HEK293 (cell line): ENCODE data around the gene REEP2.

Experiments
- CTCF ChIA-PET: fragments of 350-600 bp; formaldehyde crosslinking; extraction: SDS; loops from one replicate; lab custom pipeline; 2021; ENCODE audit warnings: antibody characterized with exemption; lab: Yijun Ruan, JAX
- POLR2A ChIA-PET: fragments of 300-600 bp; formaldehyde crosslinking; extraction: SDS; loops from one replicate; lab custom pipeline; 2020; ENCODE audit warnings: antibody characterized with exemption, inconsistent platforms; lab: Yijun Ruan, JAX
- H3K27ac ChIP-seq: fragments of 200-500 bp; sonication (Bioruptor generic); 2 replicates; pipeline ENCODE4 v1.5.1; 2014; ENCODE audit warnings: low read depth, low read length, control low read depth, inconsistent platforms; ENCODE audit errors: extremely low read depth
- H3K36me3 ChIP-seq, 2 experiments: fragments of 200-500 bp in 1 of 2; sonication (Bioruptor generic) in 1 of 2; 1 replicate in 1 of 2; 2 replicates in 1 of 2; pipeline ENCODE4 v1.5.1; 2014 to 2017; ENCODE audit warnings: inconsistent platforms in 2 of 2, low read length in 2 of 2; ENCODE audit not compliant: control insufficient read depth in 2 of 2, insufficient read depth in 1 of 2
- H3K4me1 ChIP-seq: fragments of 200-500 bp; sonication (Bioruptor generic); 2 replicates; pipeline ENCODE4 v1.5.1; 2014; ENCODE audit warnings: mild to moderate bottlenecking, low read length, inconsistent platforms; ENCODE audit not compliant: control insufficient read depth, insufficient read depth
- H3K4me3 ChIP-seq: 2 replicates; pipeline ENCODE4 v1.5.1; 2011; ENCODE audit warnings: low read depth, mild to moderate bottlenecking, control low read depth, low read length, moderate library complexity
- H3K9me3 ChIP-seq: fragments of 200-500 bp; sonication (Bioruptor generic); 2 replicates; pipeline ENCODE4 v1.5.1; 2014; ENCODE audit warnings: low read depth, low read length, inconsistent platforms; ENCODE audit not compliant: control insufficient read depth, insufficient read depth
- GLIS1 ChIP-seq: fragments of 450-650 bp; formaldehyde crosslinking; IDR thresholded peaks from 2 replicates; pipeline ENCODE4 v1.5.1; 2016; ENCODE audit warnings: missing biosample characterization, missing genetic modification characterization
- GLIS2 ChIP-seq: fragments of 450-650 bp; formaldehyde crosslinking; IDR thresholded peaks from 2 replicates; pipeline ENCODE4 v1.5.1; 2016; ENCODE audit warnings: missing biosample characterization, missing genetic modification characterization
- IKZF3 ChIP-seq: fragments of 450-650 bp; IDR thresholded peaks from 2 replicates; pipeline ENCODE4 v1.5.0; 2018; ENCODE audit warnings: missing biosample characterization, mild to moderate bottlenecking, missing genetic modification characterization, moderate library complexity
- PRDM1 ChIP-seq: fragments of 450-650 bp; formaldehyde crosslinking; IDR thresholded peaks from 2 replicates; pipeline ENCODE4; 2016; ENCODE audit warnings: missing biosample characterization, missing genetic modification characterization
- PRDM10 ChIP-seq: fragments of 450-650 bp; formaldehyde crosslinking; IDR thresholded peaks from 2 replicates; pipeline ENCODE4 v1.5.1; 2016; ENCODE audit warnings: missing biosample characterization, missing genetic modification characterization
- ZBTB49 ChIP-seq: fragments of 450-650 bp; formaldehyde crosslinking; IDR thresholded peaks from 2 replicates; pipeline ENCODE4 v1.5.1; 2016; ENCODE audit warnings: missing biosample characterization, missing genetic modification characterization, low read depth
- ZIC2 ChIP-seq: fragments of 450-650 bp; formaldehyde crosslinking; IDR thresholded peaks from 2 replicates; pipeline ENCODE4 v1.5.1; 2016; ENCODE audit warnings: missing biosample characterization, missing genetic modification characterization
- ZNF114 ChIP-seq: fragments of 450-650 bp; formaldehyde crosslinking; IDR thresholded peaks from 2 replicates; pipeline ENCODE4 v1.5.0; 2017; ENCODE audit warnings: missing biosample characterization, missing genetic modification characterization
- ZNF169 ChIP-seq: fragments of 450-650 bp; formaldehyde crosslinking; IDR thresholded peaks from 2 replicates; pipeline ENCODE4 v1.5.1; 2016; ENCODE audit warnings: missing biosample characterization, missing genetic modification characterization
- ZNF174 ChIP-seq: fragments of 450-650 bp; formaldehyde crosslinking; IDR thresholded peaks from 2 replicates; pipeline ENCODE4 v1.5.0; 2017; ENCODE audit warnings: missing biosample characterization, mild to moderate bottlenecking, missing genetic modification characterization
- ZNF202 ChIP-seq: fragments of 450-650 bp; formaldehyde crosslinking; IDR thresholded peaks from 2 replicates; pipeline ENCODE4 v1.5.1; 2016; ENCODE audit warnings: missing biosample characterization, missing genetic modification characterization, borderline replicate concordance
- ZNF654 ChIP-seq: fragments of 450-650 bp; formaldehyde crosslinking; IDR thresholded peaks from 2 replicates; pipeline ENCODE4 v1.5.1; 2016; ENCODE audit warnings: low read depth, missing biosample characterization, missing genetic modification characterization
- ZNF707 ChIP-seq: fragments of 450-650 bp; formaldehyde crosslinking; IDR thresholded peaks from 2 replicates; pipeline ENCODE4 v1.5.1; 2016; ENCODE audit warnings: missing biosample characterization, missing genetic modification characterization

Gene REEP2

GRCh38 chr5:138455232-138455930 lies 16.5 kb downstream of the REEP2 start:
- Histone ChIP-seq H3K9me3 (no peaks in the 10 kb centered on the region), H3K4me3 (no peak overlapping the region), H3K4me1 (no peaks in the 10 kb centered on the region), H3K36me3 (no peaks in the 10 kb centered on the region), H3K27ac (no peak overlapping the region)
- ChIA-PET POLR2A (interaction anchor here (1.1 to 2.5 kb wide), 2 partner anchors 10 to 49 kb away, joined by 3 to 10 read pairs; partner anchors contain the start of gene EGR1), CTCF (interaction anchor here (0.5 to 2.5 kb wide), 5 partner anchors 9 to 379 kb away, joined by 4 to 16 read pairs (median 5); no protein-coding TSS in a partner anchor)
- TF ChIP-seq ZIC2 (tag by site-specific recombination) (0 out of 2 replicates have a peak, but pooled peaks have one; percentile 18), ZNF114 (tag by site-specific recombination) (no peak), IKZF3 (tag by site-specific recombination) (no peak), PRDM1 (tag by site-specific recombination) (peak; percentile 70)
- TF ChIP-seq, all 188 proteins: peak for 2

GRCh38 chr5:138457531-138458275 lies 18.8 kb downstream of the REEP2 start:
- CTCF ChIA-PET = interaction anchor here (1.6 to 1.7 kb wide), 2 partner anchors 8 to 46 kb away, joined by 5 to 10 read pairs; no protein-coding TSS in a partner anchor
- POLR2A ChIA-PET = no interaction called here

More at GRCh38 chr5:138457531-138458275, 18.8 kb downstream of the REEP2 start:
- TF ChIP-seq ZNF654 (no peak), GLIS2 (tag by site-specific recombination) (peak; percentile 31; the same call in 1 of the 2 replicates), PRDM10 (tag by site-specific recombination) (no peak), ZNF174 (no peak), ZBTB49 (tag by site-specific recombination) (no peak), ZNF202 (no peak), ZNF169 (no peak), GLIS1 (tag by site-specific recombination) (peak; percentile 44), ZNF707 (tag by site-specific recombination) (no peak)
- Histone ChIP-seq H3K9me3 (no peaks in the 10 kb centered on the region), H3K4me3 (no peak overlapping the region), H3K4me1 (no peaks in the 10 kb centered on the region), H3K36me3 (no peaks in the 10 kb centered on the region), H3K27ac (no peak overlapping the region)
